ENCODE data around the gene ECHS1.

Gene ECHS1

DNA sequence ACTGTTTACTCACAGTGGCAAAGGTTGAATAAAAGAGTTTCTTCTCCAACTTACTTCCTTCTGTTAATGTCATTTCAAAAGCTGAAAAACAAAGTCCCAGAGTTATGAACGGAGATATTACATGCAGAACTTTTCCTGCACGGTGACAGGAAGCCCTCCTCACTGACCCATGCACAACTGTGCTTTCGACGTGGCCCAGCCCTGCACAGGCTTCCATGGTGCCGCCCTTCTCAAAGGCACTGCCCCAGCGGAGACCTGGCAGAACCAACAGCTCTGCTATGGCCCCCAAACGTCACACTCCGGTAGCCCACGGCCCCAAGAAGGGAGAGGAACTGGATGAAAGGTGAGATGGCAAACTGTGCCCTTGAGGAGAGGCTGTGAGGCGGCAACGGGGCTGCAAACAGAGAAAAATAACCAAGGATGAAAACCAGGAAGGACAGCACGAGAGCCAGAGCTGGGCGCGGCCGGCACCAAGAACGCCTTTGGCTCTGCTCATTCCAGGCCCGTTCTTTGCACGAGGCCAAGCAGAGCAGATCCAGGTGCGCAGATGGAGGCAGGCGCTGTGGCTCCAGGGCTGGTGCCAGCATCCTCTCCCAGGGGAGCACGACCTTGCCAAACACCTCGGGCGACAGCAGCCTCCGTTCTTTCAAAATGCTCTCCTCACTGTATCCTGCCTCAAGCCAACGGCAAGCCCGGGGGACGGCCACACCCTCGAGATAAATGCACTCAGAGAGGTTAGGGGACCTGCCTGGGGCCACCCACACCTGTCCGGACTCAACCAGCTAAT is 8.3 kb downstream of the ECHS1 start:
- no peaks in the 10 kb centered on the region for H3F3A ChIP-seq (ENCODE audit: insufficient read depth, low read length)
- H3K9me2 ChIP-seq (ENCODE audit: low read depth, low read length): no peaks in the 10 kb centered on the region
- H4K20me1 ChIP-seq (ENCODE audit: insufficient read depth, low read length): no peaks in the 10 kb centered on the region
- H3K9me3 ChIP-seq (ENCODE audit: low read length): no peaks in the 10 kb centered on the region
- H3K4me2 ChIP-seq (ENCODE audit: low read length): no peak overlapping the region
- H3K79me2 ChIP-seq (ENCODE audit: insufficient read depth, low read length): no peaks in the 10 kb centered on the region
- H3K36me3 ChIP-seq (ENCODE audit: insufficient read depth, low read length): peaks cover 35% of the 10 kb centered on the region
- no peak for TF ChIP-seq EZH2 (IDR thresholded peaks at IDR 0.05; ENCODE audit: borderline replicate concordance, low read length)
- TF ChIP-seq, protein P1, sequence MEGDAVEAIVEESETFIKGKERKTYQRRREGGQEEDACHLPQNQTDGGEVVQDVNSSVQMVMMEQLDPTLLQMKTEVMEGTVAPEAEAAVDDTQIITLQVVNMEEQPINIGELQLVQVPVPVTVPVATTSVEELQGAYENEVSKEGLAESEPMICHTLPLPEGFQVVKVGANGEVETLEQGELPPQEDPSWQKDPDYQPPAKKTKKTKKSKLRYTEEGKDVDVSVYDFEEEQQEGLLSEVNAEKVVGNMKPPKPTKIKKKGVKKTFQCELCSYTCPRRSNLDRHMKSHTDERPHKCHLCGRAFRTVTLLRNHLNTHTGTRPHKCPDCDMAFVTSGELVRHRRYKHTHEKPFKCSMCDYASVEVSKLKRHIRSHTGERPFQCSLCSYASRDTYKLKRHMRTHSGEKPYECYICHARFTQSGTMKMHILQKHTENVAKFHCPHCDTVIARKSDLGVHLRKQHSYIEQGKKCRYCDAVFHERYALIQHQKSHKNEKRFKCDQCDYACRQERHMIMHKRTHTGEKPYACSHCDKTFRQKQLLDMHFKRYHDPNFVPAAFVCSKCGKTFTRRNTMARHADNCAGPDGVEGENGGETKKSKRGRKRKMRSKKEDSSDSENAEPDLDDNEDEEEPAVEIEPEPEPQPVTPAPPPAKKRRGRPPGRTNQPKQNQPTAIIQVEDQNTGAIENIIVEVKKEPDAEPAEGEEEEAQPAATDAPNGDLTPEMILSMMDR (IDR thresholded peaks at IDR 0.05; ENCODE audit: low read length): no peak
- no peak overlapping the region for H3K9ac ChIP-seq (ENCODE audit: low read length)
- no peak overlapping the region for H3K27ac ChIP-seq (ENCODE audit: low read depth, low read length, poor library complexity, severe bottlenecking)
- no peak overlapping the region for H2AFZ ChIP-seq (ENCODE audit: low read length)
- no peaks in the 10 kb centered on the region for H3K4me1 ChIP-seq (ENCODE audit: insufficient read depth, low read length, severe bottlenecking)
- no peaks in the 10 kb centered on the region for H3K27me3 ChIP-seq (ENCODE audit: insufficient read depth, low read length)
- H3K4me3 ChIP-seq (ENCODE audit: low read depth, low read length, poor library complexity, severe bottlenecking): no peak overlapping the region

DNA sequence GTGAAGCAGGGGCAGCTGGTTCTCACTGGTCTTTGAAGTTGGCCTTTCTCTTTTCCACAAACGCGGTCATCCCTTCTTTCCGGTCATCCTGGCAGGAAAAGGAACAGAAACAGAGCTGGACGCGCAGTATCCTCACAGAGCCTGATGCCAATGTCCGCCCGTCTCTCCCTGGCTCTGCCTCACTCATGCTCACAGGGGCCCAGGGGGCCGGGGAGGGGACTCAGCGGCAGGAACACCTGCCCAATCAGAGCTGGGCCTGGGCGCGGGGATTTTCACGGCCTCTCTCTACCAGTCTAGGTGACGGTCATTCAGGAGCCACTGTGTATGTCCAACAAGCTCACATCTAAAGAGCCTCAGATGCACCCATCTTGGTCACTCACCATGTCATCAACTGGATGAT is 10.3 kb downstream of the ECHS1 start:
- Histone ChIP-seq H3K27me3 (ENCODE audit: insufficient read depth, low read length) (no peaks in the 10 kb centered on the region), H3K36me3 (ENCODE audit: insufficient read depth, low read length) (peaks cover 25% of the 10 kb centered on the region), H2AFZ (ENCODE audit: low read length) (no peak overlapping the region), H3K4me3 (ENCODE audit: low read depth, low read length, poor library complexity, severe bottlenecking) (no peak overlapping the region), H3K4me2 (ENCODE audit: low read length) (no peak overlapping the region), H3K79me2 (ENCODE audit: insufficient read depth, low read length) (no peaks in the 10 kb centered on the region), H3K27ac (ENCODE audit: low read depth, low read length, poor library complexity, severe bottlenecking) (no peak overlapping the region), H3K4me1 (ENCODE audit: insufficient read depth, low read length, severe bottlenecking) (no peaks in the 10 kb centered on the region), H4K20me1 (ENCODE audit: insufficient read depth, low read length) (no peaks in the 10 kb centered on the region), H3K9me2 (ENCODE audit: low read depth, low read length) (no peaks in the 10 kb centered on the region), H3K9ac (ENCODE audit: low read length) (no peak overlapping the region), H3F3A (ENCODE audit: insufficient read depth, low read length) (no peaks in the 10 kb centered on the region), H3K9me3 (ENCODE audit: low read length) (no peaks in the 10 kb centered on the region)
- TF ChIP-seq EZH2 (IDR thresholded peaks at IDR 0.05; ENCODE audit: borderline replicate concordance, low read length): no peak
- TF ChIP-seq, protein P1 (IDR thresholded peaks at IDR 0.05; ENCODE audit: low read length): no peak

DNA sequence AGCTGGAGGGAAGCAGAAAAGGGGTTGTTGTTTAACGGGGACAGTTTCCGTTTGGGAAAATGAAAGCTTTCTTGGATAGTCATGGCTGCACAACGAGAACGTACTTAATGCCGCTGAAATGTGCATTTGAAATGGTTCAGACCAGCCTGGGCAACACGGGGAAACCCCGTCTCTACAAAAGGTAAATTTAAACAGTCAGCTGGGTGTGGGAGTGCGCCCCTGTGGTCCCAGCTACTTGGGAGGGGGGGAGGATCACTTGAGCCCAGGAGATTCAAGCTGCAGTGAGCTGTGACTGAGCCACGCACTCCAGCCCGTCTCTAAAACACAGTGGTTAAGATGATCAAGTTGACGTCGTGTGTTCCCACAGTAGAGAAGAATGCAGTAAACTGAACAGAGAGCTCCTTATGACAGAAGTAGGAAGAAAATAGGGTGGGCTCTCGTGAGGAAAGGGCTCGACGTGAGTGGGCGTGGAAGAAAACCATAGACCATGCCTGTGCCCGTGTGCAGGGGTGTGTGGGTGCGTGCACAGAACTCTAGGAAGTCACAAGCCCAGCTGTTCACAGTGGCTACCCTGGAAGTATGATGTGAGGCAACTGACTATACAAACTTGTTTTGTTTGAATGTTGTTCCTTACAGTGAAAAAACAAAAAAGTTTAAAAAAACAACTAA is 11.2 kb downstream of the ECHS1 start:
- Histone ChIP-seq H3K79me2 (ENCODE audit: insufficient read depth, low read length) (no peaks in the 10 kb centered on the region), H3K27me3 (ENCODE audit: insufficient read depth, low read length) (no peaks in the 10 kb centered on the region), H3K9me2 (ENCODE audit: low read depth, low read length) (no peaks in the 10 kb centered on the region), H3K4me3 (ENCODE audit: low read depth, low read length, poor library complexity, severe bottlenecking) (no peak overlapping the region), H3K4me1 (ENCODE audit: insufficient read depth, low read length, severe bottlenecking) (peaks cover 7% of the 10 kb centered on the region), H3K36me3 (ENCODE audit: insufficient read depth, low read length) (peaks cover 25% of the 10 kb centered on the region), H3K9ac (ENCODE audit: low read length) (no peak overlapping the region), H3K9me3 (ENCODE audit: low read length) (no peaks in the 10 kb centered on the region), H2AFZ (ENCODE audit: low read length) (no peak overlapping the region), H3K4me2 (ENCODE audit: low read length) (no peak overlapping the region), H4K20me1 (ENCODE audit: insufficient read depth, low read length) (no peaks in the 10 kb centered on the region), H3F3A (ENCODE audit: insufficient read depth, low read length) (no peaks in the 10 kb centered on the region), H3K27ac (ENCODE audit: low read depth, low read length, poor library complexity, severe bottlenecking) (no peak overlapping the region)
- no peak for TF ChIP-seq EZH2 (IDR thresholded peaks at IDR 0.05; ENCODE audit: borderline replicate concordance, low read length)
- TF ChIP-seq, protein P1 (IDR thresholded peaks at IDR 0.05; ENCODE audit: low read length): no peak
